ENCODE data around the gene UBE2D2. TPM values are rescaled to one million over a fixed set of nuclear protein-coding genes. Genes with fewer than 3 reads are reported as not detected.

Gene UBE2D2
- total and polyA plus RNA-seq, 2 of the 4 experiments (the other 2 are of a cell fraction): 26.9 to 35.7 TPM

DNA sequence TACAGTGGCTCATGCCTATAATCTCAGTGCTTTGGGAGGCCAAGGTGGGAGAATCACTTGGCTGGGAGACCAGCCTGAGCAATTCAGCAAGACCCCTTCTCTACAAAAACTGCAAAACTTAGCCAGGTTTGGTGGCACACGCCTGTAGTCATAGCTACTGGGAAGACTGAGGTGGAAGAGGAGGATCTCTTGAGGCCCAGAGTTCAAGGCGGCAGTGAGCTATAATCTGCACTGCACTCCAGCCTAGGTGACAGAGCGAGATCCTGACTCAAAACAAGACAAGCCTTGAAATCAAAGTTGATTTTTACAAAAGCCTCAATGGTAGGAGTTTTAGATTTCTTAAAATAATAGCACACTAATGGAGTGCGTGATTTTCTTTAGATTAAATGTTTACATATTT lies 14.6 kb downstream of the UBE2D2 start:
- TF ChIP-seq BHLHE40 (IDR thresholded peaks at IDR 0.05; ENCODE audit: low read depth, low read length) (no peak), POLR2A (IDR thresholded peaks at IDR 0.05; ENCODE audit: low read depth, low read length) (no peak), NFE2L2 (IDR thresholded peaks at IDR 0.05; ENCODE audit: low read depth, low read length) (no peak), RCOR1 (IDR thresholded peaks at IDR 0.05; ENCODE audit: insufficient replicate concordance, low read length) (no peak), FOS (IDR thresholded peaks at IDR 0.05; ENCODE audit: low read depth, low read length) (no peak), SMC3 (IDR thresholded peaks at IDR 0.05; ENCODE audit: low read depth, low read length) (no peak), RFX5 (IDR thresholded peaks at IDR 0.05; ENCODE audit: low read depth, low read length) (no peak), MXI1 (IDR thresholded peaks at IDR 0.05; ENCODE audit: borderline replicate concordance, low read depth, low read length) (no peak), ELK1 (IDR thresholded peaks at IDR 0.05; ENCODE audit: borderline replicate concordance, low read depth, low read length) (no peak), RAD21 (IDR thresholded peaks at IDR 0.05; ENCODE audit: low read length) (no peak), MAZ (IDR thresholded peaks at IDR 0.05; ENCODE audit: borderline replicate concordance, low read depth, low read length) (no peak), MAFK (IDR thresholded peaks at IDR 0.05; ENCODE audit: low read depth, low read length) (no peak), CTCF (conservative IDR thresholded peaks at IDR 0.05; ENCODE audit: low read depth, low read length) (no peak), CHD1 (IDR thresholded peaks at IDR 0.05; ENCODE audit: low read depth, low read length) (no peak)
- TF ChIP-seq, protein P1, sequence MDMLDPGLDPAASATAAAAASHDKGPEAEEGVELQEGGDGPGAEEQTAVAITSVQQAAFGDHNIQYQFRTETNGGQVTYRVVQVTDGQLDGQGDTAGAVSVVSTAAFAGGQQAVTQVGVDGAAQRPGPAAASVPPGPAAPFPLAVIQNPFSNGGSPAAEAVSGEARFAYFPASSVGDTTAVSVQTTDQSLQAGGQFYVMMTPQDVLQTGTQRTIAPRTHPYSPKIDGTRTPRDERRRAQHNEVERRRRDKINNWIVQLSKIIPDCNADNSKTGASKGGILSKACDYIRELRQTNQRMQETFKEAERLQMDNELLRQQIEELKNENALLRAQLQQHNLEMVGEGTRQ (IDR thresholded peaks at IDR 0.05; ENCODE audit: low read depth, low read length): no peak
- Histone ChIP-seq H3K56ac (ENCODE audit: extremely low read depth, insufficient read depth, low read length) (no peak overlapping the region), H4K91ac (ENCODE audit: insufficient read depth, low read depth, low read length) (no peak overlapping the region), H4K20me1 (ENCODE audit: insufficient read depth, low read length) (peaks cover 85% of the 10 kb centered on the region), H3K79me1 (ENCODE audit: low read depth in 1 of 2, low read length in 2 of 2) (peaks cover 3 to 51% of the 10 kb centered on the region in 2 experiments), H3K4me1 (ENCODE audit: control insufficient read depth, insufficient read depth, low read length) (peaks cover 14% of the 10 kb centered on the region), H3K14ac (replicated peaks; ENCODE audit: low read depth, low read length) (no peak overlapping the region), H3K9ac (ENCODE audit: low read depth, low read length) (no peak overlapping the region), H2AK5ac (ENCODE audit: low read depth, low read length) (no peak overlapping the region), H3K4ac (ENCODE audit: low read depth, low read length) (no peak overlapping the region), H2BK15ac (ENCODE audit: low read depth, low read length) (no peak overlapping the region), H3K9me1 (ENCODE audit: insufficient read depth, low read length) (peaks cover 6% of the 10 kb centered on the region; the same call in 1 of the 2 replicates), H3K27ac (ENCODE audit: insufficient read depth, low read length) (peak overlapping the region; percentile 16; the same call in 1 of the 2 replicates), H4K8ac (ENCODE audit: low read depth in 2 of 2, low read length in 2 of 2) (no peak overlapping the region), H3K18ac (ENCODE audit: low read depth, low read length) (no peak overlapping the region), H4K5ac (ENCODE audit: low read depth, low read length) (no peak overlapping the region), H3K27me3 (ENCODE audit: control insufficient read depth, insufficient read depth, low read length) (no peaks in the 10 kb centered on the region), H3K4me3 (ENCODE audit: insufficient read depth, low read depth, low read length) (no peak overlapping the region), H2AFZ (replicated peaks; ENCODE audit: low read length, poor library complexity) (no peak overlapping the region), H2BK120ac (ENCODE audit: low read depth, low read length) (no peak overlapping the region), H3K4me2 (ENCODE audit: low read depth, low read length) (no peak overlapping the region), H2BK5ac (ENCODE audit: low read depth, low read length, poor library complexity, severe bottlenecking) (no peak overlapping the region), H2AK9ac (replicated peaks; ENCODE audit: low read depth, low read length, poor library complexity) (no peak overlapping the region), H3K36me3 (ENCODE audit: control insufficient read depth, insufficient read depth, low read length) (peaks cover 5% of the 10 kb centered on the region; the same call in 1 of the 2 replicates), H3K9me3 (ENCODE audit: control insufficient read depth, insufficient read depth, low read length) (no peaks in the 10 kb centered on the region), H3K23ac (ENCODE audit: low read depth, low read length) (no peak overlapping the region), H2BK20ac (ENCODE audit: low read depth, low read length) (no peak overlapping the region)
- dilution Hi-C loops (cut with HindIII; ENCODE audit: low sequenced_read_pairs, unreplicated experiment) (no loop called here), in situ Hi-C loops (cut with MboI; ENCODE audit: low sequenced_read_pairs) (no loop called here), intact Hi-C loops (cut with micrococcal nuclease) (loop anchor here (5.0 kb wide), 2 partner anchors 57 to 117 kb away; no protein-coding TSS in a partner anchor)
- no peak for DNase-seq
- WGBS, 2 experiments (ENCODE audit: extremely low coverage in 2 of 2, insufficient read length in 1 of 2): no CpG with 5 or more reads among the region's 4 CpGs
- POLR2A ChIA-PET (ENCODE audit: unreplicated experiment): no interaction called here
- CTCF ChIA-PET: interaction anchor here (0.8 to 1.8 kb wide), 3 partner anchors 15 to 52 kb away, joined by 4 to 7 read pairs (median 5); partner anchors contain the start of gene UBE2D2
- no TSS peak for BruUV-seq (replicated peaks)
- ATAC-seq (ENCODE audit: low read depth): no peak
